Lung (tissue), 12 donors: Measurements from ENCODE around the gene PLA2G15. TPM values are rescaled to one million over a fixed set of nuclear protein-coding genes. Genes with fewer than 3 reads are reported as not detected.
A peak's percentile ranks its signal among the peaks of the same experiment; 100 is the strongest.

Experiments used
- ATAC-seq: fragments of 200-7000 bp; cut with Tn5 transposase; one replicate; pipeline ENCODE4 v1.9.1; 2020; ENCODE audit warnings: moderate number of reproducible peaks; ENCODE audit not compliant: insufficient read depth, low FRiP score
- DNase-seq, 3 donors: peaks; one replicate each; pipeline ENCODE4 v3.0.0-alpha.2; 2013 to 2017
- H3K27ac ChIP-seq, 2 donors: one replicate each; pipeline ENCODE4 v1.5.1; 2013; ENCODE audit warnings: mild to moderate bottlenecking in 2 of 2, moderate library complexity in 2 of 2, control low read depth in 1 of 2, inconsistent platforms in 1 of 2, low read depth in 1 of 2, low read length in 1 of 2
- H3K27me3 ChIP-seq, 3 donors: one replicate each; pipeline ENCODE4 v1.5.1; 2013; ENCODE audit warnings: low read length in 2 of 3; ENCODE audit not compliant: control insufficient read depth in 3 of 3, insufficient read depth in 3 of 3
- H3K36me3 ChIP-seq, 4 donors: one replicate each; pipeline ENCODE4 v1.5.1; 2013; ENCODE audit warnings: low read length in 4 of 4, mild to moderate bottlenecking in 1 of 4, moderate library complexity in 1 of 4; ENCODE audit not compliant: control insufficient read depth in 4 of 4, insufficient read depth in 4 of 4
- H3K4me1 ChIP-seq, 5 donors: one replicate each; pipeline ENCODE4 v1.5.1; 2013; ENCODE audit warnings: low read length in 5 of 5, mild to moderate bottlenecking in 2 of 5, moderate library complexity in 1 of 5; ENCODE audit not compliant: control insufficient read depth in 5 of 5, insufficient read depth in 5 of 5
- H3K4me3 ChIP-seq: one replicate; pipeline ENCODE4 v1.5.1; 2013; ENCODE audit warnings: mild to moderate bottlenecking, control low read depth, moderate library complexity
- H3K9ac ChIP-seq, 2 donors: one replicate each; pipeline ENCODE4 v1.5.1; 2013; ENCODE audit warnings: low read length in 2 of 2, control low read depth in 1 of 2; ENCODE audit not compliant: insufficient read depth in 1 of 2
- H3K9me3 ChIP-seq, 4 donors: one replicate each; pipeline ENCODE4 v1.5.1; 2013; ENCODE audit warnings: low read length in 3 of 4, mild to moderate bottlenecking in 1 of 4, moderate library complexity in 1 of 4; ENCODE audit not compliant: control insufficient read depth in 4 of 4, insufficient read depth in 3 of 4
- CTCF ChIP-seq: IDR thresholded peaks from 2 replicates; pipeline ENCODE4 v1.5.1; 2012; ENCODE audit warnings: mild to moderate bottlenecking; ENCODE audit errors: control extremely low read depth, extremely low read depth
- WGBS, 2 donors: extraction: QIAGEN DNeasy Blood & Tissue Kit; methylation state at CpG; one replicate each; pipeline ENCODE4 v1.1.7; 2013; 5-methylcytosine and 5-hydroxymethylcytosine counted together
- polyA plus RNA-seq, 2 donors: library from polyadenylated mRNA; stranded (reverse); fragments of 200-250 nt; gene quantifications; one replicate each; pipeline ENCODE4 v1.2.1, GENCODE V29; 2013
- total RNA-seq, 2 donors: library from RNA; depleted of rRNA in 1 of 2; stranded (reverse); fragments of >200 nt in 1 of 2; gene quantifications; one replicate each; pipeline ENCODE4 v1.2.1, GENCODE V29; 2014 to 2021
- donor health status: control.
- donor health status: control.
- donor health status: Bipolar disorder and iron deficiency.
- donor health status: healthy.
- donor health status: DM: yes; HTN: yes; CAD: no.

PLA2G15 gene
- total and polyA plus RNA-seq, 4 donors: 11.0 to 42.4 (median 19.6) TPM

GRCh38 chr16:68257251-68257905 is 12.2 kb downstream of the PLA2G15 start:
- DNase-seq (no peak), ATAC-seq (no peak)
- Histone ChIP-seq H3K4me1 (no peaks in the 10 kb centered on the region), H3K9ac (no peak overlapping the region), H3K9me3 (no peaks in the 10 kb centered on the region), H3K27ac (peak overlapping the region in 1 of 2 donors; percentile 85), H3K36me3 (peaks cover 0 to 51% (median 11%) of the 10 kb centered on the region in 4 donors), H3K27me3 (no peaks in the 10 kb centered on the region), H3K4me3 (no peak overlapping the region)
- no peak for TF ChIP-seq CTCF
- 34 to 69% methylated on average over 6 of the region's 6 CpGs for WGBS, 2 donors

GRCh38 chr16:68257906-68258800 is 13.0 kb downstream of the PLA2G15 start:
- 47 to 61% methylated on average over 13 of the region's 13 CpGs for WGBS, 2 donors
- H3K4me3 ChIP-seq: no peak overlapping the region
- no peaks in the 10 kb centered on the region for H3K9me3 ChIP-seq
- H3K4me1 ChIP-seq: no peaks in the 10 kb centered on the region
- DNase-seq: no peak
- H3K9ac ChIP-seq: no peak overlapping the region
- ATAC-seq: peak; percentile 36
- H3K27me3 ChIP-seq: no peaks in the 10 kb centered on the region
- H3K27ac ChIP-seq: peak overlapping the region; percentile 3 to 85
- no peak for TF ChIP-seq CTCF
- H3K36me3 ChIP-seq: peaks cover 0 to 44% (median 11%) of the 10 kb centered on the region in 4 donors

GRCh38 chr16:68259007-68259825 is 14.0 kb downstream of the PLA2G15 start:
- ATAC-seq: no peak
- H3K27me3 ChIP-seq: no peaks in the 10 kb centered on the region
- H3K9ac ChIP-seq: no peak overlapping the region
- H3K9me3 ChIP-seq: no peaks in the 10 kb centered on the region
- no peak for DNase-seq
- 92 to 96% methylated on average over 27 of the region's 27 CpGs for WGBS, 2 donors
- H3K36me3 ChIP-seq: peaks cover 0 to 36% (median 11%) of the 10 kb centered on the region in 4 donors
- no peak for TF ChIP-seq CTCF
- H3K27ac ChIP-seq: peak overlapping the region in 1 of 2 donors; percentile 24
- H3K4me1 ChIP-seq: peaks cover 0 to 5% (median 0%) of the 10 kb centered on the region in 5 donors
- H3K4me3 ChIP-seq: no peak overlapping the region
